Choroid plexus epithelial cell (primary cell): Measurements from ENCODE around the gene ACP4.

Experiments
- DNase-seq: peaks from one replicate; pipeline ENCODE4 v3.0.0-alpha.2; 2010; ENCODE audit warnings: low read depth
- H3K4me3 ChIP-seq: 2 replicates; pipeline ENCODE4 v1.5.1; 2011; ENCODE audit warnings: low read depth, mild to moderate bottlenecking, control low read depth, low read length, moderate library complexity
- TF ChIP-seq, protein P1 (sequence below): conservative IDR thresholded peaks from 2 replicates; pipeline ENCODE4 v1.5.1; 2011; ENCODE audit warnings: low read depth, mild to moderate bottlenecking, control low read depth, inconsistent platforms, low read length, moderate library complexity

Gene ACP4

DNA sequence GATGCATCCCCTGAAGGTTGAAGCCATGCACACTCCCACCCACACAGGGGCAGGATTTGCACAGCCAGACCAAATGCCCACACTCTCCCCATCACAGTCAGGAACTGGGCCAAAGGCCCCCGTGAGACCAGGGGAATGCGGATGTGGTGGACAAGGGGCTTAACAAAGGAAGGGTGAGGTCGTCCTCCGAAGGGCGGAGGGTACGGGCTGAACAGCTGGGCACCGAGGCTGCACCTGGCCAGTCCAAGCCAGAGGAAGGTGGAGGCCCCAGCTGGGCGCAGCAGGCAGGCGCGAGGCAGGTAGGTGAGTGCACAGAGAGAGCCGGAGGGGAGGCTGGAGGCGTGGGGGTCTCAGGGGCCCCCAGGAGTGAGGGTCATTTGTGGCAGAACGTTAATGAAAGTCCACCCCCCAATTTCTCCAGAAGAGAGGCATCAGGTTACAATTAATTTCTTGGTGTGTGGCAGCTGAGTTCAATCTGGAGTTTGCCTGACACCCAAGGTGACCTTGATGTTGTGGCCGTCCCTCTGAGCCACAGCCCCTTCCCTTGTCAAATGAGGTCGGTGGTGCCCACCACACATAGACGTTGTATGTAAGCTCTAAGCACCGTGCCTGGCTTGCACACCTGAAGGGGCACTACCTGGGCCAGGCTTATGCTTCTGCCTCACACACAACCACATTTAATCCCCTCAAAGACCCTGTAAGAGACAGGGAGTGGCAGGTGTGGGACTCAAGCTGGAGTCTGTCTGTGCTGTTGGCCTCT is 40.2 kb downstream of the ACP4 start:
- no peak overlapping the region for H3K4me3 ChIP-seq
- TF ChIP-seq, protein P1, sequence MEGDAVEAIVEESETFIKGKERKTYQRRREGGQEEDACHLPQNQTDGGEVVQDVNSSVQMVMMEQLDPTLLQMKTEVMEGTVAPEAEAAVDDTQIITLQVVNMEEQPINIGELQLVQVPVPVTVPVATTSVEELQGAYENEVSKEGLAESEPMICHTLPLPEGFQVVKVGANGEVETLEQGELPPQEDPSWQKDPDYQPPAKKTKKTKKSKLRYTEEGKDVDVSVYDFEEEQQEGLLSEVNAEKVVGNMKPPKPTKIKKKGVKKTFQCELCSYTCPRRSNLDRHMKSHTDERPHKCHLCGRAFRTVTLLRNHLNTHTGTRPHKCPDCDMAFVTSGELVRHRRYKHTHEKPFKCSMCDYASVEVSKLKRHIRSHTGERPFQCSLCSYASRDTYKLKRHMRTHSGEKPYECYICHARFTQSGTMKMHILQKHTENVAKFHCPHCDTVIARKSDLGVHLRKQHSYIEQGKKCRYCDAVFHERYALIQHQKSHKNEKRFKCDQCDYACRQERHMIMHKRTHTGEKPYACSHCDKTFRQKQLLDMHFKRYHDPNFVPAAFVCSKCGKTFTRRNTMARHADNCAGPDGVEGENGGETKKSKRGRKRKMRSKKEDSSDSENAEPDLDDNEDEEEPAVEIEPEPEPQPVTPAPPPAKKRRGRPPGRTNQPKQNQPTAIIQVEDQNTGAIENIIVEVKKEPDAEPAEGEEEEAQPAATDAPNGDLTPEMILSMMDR: no peak
- no peak for DNase-seq

GRCh38 chr19:50831026-50831396 is 40.8 kb downstream of the ACP4 start:
- DNase-seq: no peak
- TF ChIP-seq, protein P1: no peak
- no peak overlapping the region for H3K4me3 ChIP-seq

GRCh38 chr19:50832666-50833065 is 42.5 kb downstream of the ACP4 start:
- no peak overlapping the region for H3K4me3 ChIP-seq
- no peak for DNase-seq
- TF ChIP-seq, protein P1: no peak

DNA sequence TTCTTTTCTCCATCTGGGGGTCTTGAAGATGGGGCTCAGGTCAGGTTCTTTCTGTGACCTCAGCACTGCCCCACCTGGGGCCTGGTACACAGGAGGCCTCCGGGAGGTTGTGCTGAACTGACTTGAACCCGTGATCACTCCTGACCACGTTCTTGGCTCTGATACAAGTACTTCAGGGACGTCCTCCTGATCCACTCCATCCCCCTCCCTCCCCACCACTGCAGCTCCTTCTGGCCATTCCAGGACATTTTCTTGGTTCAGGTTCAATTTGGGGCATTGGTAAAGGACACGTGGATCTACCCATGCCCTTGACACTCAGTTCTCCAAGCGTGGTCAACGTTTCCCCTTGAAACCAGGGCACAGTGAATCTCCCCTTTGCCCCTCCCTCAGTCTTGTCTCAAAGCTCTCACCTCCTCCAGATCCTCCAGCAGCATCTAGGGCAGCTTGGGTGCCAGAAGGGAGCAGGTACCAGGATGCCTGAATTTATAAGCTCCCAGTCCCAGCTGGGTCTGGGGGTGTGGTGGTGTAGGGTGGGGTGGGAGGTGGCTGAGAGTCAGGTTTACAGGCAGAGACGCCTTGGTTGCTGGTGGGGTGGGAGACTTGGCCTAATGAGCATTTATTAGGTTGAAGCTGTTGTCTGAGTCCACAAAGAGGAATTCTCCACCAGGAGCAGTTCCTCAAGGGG is 43.0 kb downstream of the ACP4 start, which contains the start of gene KLK15:
KLK15 (minus strand) TSS at position 458 of the 685 bp plus-strand sequence. CDS start 2,082 bp downstream, outside the sequence.
- no peak within 1 kb of the TSS for H3K4me3 ChIP-seq
- TF ChIP-seq, protein P1: no peak
- no peak for DNase-seq

DNA sequence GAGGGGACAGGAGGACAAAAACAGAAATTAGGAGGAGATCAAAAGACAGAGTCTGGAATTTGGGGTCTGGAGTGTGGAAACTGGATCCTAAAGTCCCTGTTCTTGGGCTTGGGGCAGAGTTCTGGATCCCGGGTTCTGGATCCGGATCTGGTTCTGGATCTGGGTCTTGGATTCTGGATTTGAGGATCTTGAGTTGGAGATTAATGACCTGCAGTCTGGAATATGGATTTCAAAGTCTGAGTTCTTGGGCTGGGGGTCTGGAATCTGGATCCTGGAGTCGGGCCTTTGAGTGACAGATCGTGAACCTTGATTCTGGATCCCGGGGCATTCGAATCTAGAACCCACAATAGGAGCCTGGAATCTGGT is 43.6 kb downstream of the ACP4 start:
- no peak overlapping the region for H3K4me3 ChIP-seq
- DNase-seq: no peak
- TF ChIP-seq, protein P1: no peak

DNA sequence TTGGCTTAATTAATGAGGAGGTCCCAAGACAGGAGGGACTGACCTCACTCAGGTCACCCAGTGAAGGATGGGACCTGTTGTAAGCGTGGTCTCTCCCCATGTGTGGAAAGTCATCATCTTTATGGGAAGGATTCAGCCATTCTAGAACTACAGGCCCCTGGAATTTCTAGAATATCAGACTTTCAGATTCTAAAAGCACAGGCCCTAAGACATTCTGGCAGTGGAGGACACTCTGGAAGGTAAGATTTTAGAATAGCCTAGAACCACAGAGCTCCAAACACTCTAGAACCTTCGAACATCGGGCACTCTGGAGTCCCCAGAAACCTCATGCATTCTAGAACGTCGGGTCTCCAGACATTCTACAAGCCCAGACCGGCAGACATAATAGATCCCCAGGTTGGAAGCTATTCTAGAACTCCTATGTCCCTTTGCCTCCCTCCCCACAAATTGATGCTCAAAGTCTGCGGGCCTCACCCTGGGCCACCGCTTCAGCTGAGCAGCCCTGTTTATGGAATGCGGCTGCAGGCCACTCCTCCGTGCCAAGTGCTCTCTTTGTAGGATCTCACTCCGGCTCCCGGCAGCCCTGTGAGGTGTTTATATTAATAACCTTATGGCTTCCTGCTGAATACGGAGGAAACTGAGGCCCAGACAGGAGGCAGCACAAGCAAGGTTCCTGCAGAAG is 45.0 kb downstream of the ACP4 start:
- H3K4me3 ChIP-seq: peak overlapping the region; percentile 65
- DNase-seq: peak; percentile 5
- TF ChIP-seq, protein P1: no peak
